NCI-H146 (cell line): ENCODE results near the gene NOP16.
"Not testable (repeated sequence)": the region's sequence is repeated elsewhere in the genome, so short reads cannot be mapped to it uniquely, and the experiment has no call there.

Experiments used
- DNase-seq: peaks from one replicate; lab custom pipeline; 2025; lab: John Stamatoyannopoulos, UW

NOP16 gene

DNA sequence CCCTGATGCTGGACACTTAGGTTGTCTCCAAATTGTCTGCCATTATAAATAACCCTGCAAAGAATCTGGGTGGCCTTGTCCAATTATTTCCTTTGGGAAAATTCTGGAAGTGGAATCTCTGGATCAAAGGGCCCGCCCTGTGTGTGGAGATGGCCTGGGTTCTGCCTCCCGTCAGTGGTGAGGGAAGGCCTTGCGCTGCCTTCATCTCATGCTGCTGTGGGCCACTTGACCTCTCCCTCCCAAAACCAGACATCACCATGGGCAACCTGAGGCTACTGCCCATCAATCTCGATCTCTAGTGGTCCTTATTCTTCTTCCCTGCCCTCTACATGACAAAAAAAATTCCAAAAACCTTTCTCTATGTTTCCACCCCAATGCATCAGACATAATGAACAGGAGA, 21.4 kb upstream of the NOP16 start:
- DNase-seq = no peak

- no peak for DNase-seq
Measured at GRCh38 chr5:176408590-176408989, 20.2 kb upstream of the NOP16 start.

- not testable (repeated sequence) for DNase-seq
Measured at GRCh38 chr5:176408252-176408573, 19.8 kb upstream of the NOP16 start.

DNA sequence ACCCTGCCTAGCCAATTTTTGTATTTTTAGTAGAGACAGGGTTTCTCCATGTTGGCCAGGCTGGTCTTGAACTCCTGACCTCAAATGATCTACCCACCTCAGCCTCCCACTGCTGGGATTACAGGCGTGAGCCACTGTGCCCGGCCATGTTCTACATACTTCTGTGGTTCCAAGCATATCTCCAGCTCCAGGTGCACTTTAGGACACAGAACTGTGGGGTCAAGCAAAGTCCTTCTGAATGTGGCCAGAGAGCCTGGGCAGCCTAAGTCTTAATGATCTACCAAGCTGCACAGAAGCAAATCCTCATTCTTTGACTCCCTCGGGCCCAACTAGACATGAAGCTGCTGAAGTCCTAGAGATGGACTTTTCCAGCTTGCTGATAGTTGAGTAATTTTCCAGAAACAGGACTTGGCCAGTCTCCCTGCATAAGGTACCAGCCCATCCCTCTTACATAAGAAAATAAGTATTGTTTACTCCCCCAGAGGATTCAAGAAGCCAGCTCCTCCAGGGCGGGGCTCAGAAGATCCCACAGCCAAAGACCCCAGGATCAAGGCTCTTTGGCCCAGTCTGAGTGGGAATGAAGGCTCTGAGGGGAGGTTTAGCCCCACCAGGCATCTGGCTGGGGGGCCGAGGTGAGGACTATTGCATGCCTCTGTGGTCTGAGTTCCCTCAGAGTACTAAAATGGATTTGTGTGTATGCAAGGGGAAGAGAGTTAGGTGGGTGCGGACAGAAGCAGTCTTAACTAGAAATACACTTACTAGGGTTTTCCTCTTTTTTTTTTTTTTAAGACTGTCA, 19.3 kb upstream of the NOP16 start:
- no peak for DNase-seq

- DNase-seq = no peak
Measured at GRCh38 chr5:176406436-176407052, 18.1 kb upstream of the NOP16 start.

- DNase-seq = no peak
Measured at GRCh38 chr5:176405656-176406435, 17.4 kb upstream of the NOP16 start.

DNA sequence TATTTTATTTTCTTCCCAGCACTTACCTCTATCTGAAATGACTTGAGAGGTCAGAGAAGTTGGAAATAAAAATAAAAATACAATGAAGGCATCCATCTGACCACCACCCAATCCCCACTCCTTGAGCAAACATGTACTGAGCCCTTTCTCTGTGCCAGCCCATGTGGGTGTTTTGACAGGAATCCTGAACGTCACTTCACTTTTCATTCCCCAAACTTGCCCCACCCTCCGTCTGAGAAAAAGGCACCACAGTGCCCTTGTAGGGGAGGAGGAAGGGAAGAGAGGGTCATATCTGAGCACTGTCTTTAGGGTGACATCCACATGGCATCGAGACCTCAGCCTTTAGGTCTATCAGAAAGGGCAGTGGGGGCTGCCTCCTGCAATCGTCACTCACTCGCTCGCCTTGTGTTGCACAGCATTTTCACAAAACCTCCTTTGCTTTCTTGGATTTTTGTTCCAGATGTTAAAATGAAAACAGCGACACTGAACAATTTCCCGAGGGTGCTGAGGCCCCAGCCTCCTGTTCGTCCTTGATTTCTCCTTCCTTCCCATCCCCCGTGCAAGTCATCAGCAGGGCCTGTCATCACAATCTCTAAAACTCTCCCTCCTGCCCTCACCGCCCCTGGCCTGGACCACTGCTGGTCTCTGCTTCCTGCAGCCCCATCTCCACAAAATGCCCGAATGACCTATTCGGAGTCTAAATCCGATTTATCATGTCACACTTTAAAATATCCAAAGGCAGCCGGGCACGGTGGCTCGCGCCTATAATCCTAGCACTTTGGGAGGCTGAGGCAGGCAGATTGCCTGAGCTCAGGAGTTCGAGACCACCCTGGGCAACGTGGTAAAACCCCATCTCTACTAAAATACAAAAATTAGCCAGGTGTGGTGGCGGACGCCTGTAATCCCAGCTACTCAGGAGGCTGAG, 13.1 kb upstream of the NOP16 start:
- DNase-seq = no peak

DNA sequence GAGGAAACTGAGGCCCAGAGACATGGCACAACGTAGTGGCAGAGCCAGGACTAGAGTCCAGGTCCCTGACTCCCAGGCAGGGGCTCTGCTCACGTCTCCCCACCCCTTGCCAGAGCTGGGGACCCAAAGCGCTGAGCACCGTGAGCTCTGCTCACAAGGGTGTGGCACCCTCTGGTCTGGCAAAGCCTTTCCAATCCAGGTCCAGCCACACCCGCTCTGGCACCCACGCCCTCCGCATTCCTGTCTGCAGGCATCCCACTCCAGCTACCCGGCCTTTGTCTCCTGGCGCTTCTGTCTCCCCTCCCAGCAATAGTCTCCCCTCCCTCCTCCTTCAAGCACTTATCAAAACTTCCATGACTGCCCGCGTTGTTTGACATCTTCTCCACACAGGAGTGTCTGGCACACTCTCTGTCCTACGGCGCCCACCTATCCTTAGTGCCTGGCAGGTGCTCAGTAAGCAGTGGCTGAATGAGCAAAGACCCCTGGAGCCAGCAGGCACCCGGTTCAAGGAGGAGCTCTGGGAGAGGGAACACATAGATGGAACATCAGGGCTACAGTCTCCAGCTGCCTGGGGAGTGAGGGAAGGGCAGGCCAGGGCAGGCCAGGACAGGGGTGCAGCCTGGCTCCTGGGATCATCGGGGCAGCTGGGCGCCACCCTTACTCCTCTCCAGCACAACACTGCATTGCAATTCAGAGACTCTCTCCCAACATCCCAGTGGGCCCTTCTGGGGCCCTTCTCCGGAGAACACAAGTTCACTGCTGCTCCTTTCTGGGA, 12.2 kb upstream of the NOP16 start:
- DNase-seq = no peak

GRCh38 chr5:176397736-176398420, 9.5 kb upstream of the NOP16 start:
- no peak for DNase-seq

GRCh38 chr5:176396330-176396729, 7.9 kb upstream of the NOP16 start:
- DNase-seq = no peak

DNA sequence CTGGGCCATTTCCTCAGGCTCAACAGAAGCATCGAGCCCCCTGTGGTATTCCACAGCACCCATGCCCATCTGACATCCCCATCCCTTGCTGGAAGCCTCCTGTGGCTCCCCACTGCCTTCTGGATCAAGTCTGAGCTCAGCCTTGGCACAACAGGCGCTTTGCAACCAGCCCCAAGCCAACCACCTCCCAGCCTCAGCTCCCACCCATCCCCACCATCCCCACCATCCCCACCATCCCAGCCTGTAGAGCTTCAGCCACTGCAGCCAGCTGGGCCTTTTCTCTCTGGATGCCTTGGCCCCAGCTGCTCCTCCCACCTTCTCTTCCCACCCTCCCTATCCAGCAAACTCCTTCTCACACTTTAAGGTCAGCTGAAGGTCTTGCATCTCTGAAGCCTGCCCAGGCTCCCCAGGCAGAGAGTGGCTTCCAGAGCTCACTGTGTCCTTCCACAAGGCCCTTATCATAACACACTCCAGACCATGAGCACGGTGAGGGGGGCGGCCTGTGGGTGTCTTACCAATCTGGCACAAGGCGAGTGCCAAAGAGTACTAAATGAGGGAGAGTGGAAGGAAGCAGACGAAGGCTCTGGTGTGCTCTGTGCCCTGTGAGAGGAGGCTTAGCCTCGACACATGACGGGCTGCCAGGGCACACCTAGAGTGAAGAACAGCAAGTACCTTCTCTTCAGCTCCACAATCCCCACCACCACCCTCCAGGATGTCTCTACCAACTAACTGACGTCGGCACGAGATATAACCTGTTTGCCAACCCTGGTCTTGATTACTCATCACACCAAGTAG, 6.7 kb upstream of the NOP16 start:
- no peak for DNase-seq

DNA sequence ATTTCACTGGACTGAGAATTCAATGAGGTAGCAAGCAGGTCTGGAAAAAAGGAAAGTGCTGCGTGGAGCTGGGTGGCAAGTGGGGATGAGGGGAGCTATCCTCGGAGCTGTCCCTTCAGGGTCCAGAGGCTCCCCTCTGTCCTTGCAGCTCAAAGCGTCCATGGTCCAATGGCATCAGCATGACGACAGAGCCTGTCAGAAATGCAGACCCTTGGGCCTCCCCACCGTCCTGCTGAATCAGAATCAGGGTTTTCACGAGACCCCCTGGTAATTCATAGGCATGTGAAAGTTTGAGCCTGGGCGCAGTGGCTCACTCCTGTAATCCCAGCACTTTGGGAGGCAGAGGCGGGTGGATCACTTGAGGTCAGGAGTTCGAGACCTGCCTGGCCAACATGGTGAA, 5.7 kb upstream of the NOP16 start:
- DNase-seq = no peak

GRCh38 chr5:176392526-176392925, 4.1 kb upstream of the NOP16 start:
- DNase-seq = no peak

- no peak for DNase-seq
Measured at GRCh38 chr5:176391999-176392398, 3.6 kb upstream of the NOP16 start.

DNA sequence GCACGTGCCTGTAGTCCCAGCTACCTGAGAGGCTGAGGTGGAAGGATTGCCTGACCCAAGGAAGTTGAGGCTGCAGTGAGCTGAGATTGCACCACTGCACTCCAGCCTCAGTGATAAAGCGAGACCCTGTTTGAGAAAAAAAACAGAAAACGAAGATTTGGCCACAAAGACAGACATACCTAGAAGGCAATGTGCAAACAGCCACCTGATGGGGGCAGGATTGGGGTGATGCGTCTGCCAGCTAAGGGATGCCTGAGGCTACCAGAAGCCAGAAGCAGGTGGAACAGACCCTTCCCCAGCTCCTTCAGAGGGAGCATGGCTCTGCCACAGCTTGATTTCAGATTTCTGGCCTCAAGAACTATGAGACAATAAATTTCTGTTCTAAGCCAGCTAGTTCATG, 3.1 kb upstream of the NOP16 start:
- no peak for DNase-seq

- DNase-seq = no peak
Measured at GRCh38 chr5:176389135-176390123, 1.0 kb upstream of the NOP16 start.

DNA sequence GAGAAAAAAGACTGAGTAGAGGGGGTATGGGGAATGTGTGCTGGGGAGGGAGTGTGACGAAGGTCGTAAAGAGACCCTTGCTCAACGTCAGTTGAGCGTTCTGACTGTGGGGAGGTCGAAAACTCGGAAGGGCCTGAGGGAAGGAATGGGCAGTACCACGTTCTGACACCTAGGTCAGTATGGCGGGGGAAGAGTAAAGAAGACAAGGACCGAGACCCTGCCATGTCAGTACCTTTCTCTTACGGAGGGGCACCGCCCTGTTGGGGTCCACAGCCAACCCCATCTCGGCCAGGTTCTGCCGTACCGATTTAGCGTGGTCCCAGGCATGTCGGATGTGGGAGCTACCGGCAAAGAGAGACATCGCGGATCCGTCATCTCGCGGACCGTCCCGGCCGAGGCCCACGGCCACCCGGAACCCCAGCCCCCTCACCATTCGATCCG, 375 bp downstream of the NOP16 start:
- peak; percentile 14 for DNase-seq

- DNase-seq = no peak
Measured at GRCh38 chr5:176387384-176387925, 943 bp downstream of the NOP16 start.
